Astrocyte (in vitro differentiated cells and primary cell): ENCODE measurements around the gene GLP1R. TPM values are rescaled to one million over a fixed set of nuclear protein-coding genes. Genes with fewer than 3 reads are reported as not detected.

ENCODE experiments used
- DNase-seq: peaks from one replicate; pipeline ENCODE4 v3.0.0-alpha.2; 2010; ENCODE audit warnings: low read depth
- FAIRE-seq: peaks from 2 replicates; lab custom pipeline; 2011; peaks lifted over from hg19 to GRCh38; lab: Jason Lieb, UNC
- H2AFZ ChIP-seq: 2 replicates; pipeline ENCODE4 v1.6.0; 2012; ENCODE audit warnings: low read depth, low read length, inconsistent platforms
- H3K27ac ChIP-seq: 2 replicates; pipeline ENCODE4 v1.5.1; 2011; ENCODE audit warnings: low read depth, low read length, inconsistent platforms
- H3K27me3 ChIP-seq: 2 replicates; pipeline ENCODE4 v1.6.0; 2011; ENCODE audit warnings: low read length, inconsistent platforms; ENCODE audit not compliant: insufficient read depth
- H3K36me3 ChIP-seq: 2 replicates; pipeline ENCODE4 v1.5.1; 2011; ENCODE audit warnings: low read length, inconsistent platforms; ENCODE audit not compliant: insufficient read depth
- H3K4me1 ChIP-seq: 2 replicates; pipeline ENCODE4 v1.5.1; 2011; ENCODE audit warnings: low read length, inconsistent platforms; ENCODE audit not compliant: insufficient read depth
- H3K4me2 ChIP-seq: 2 replicates; pipeline ENCODE4 v1.6.0; 2012; ENCODE audit warnings: low read length, inconsistent platforms
- H3K4me3 ChIP-seq: 2 replicates; pipeline ENCODE4 v1.5.1; 2011; ENCODE audit warnings: low read depth, mild to moderate bottlenecking, low read length, inconsistent platforms; ENCODE audit not compliant: insufficient read depth
- H3K79me2 ChIP-seq: 2 replicates; pipeline ENCODE4 v1.6.0; 2012; ENCODE audit warnings: mild to moderate bottlenecking, low read length, inconsistent platforms; ENCODE audit not compliant: insufficient read depth
- H3K9ac ChIP-seq: 2 replicates; pipeline ENCODE4 v1.6.0; 2012; ENCODE audit warnings: mild to moderate bottlenecking, low read length, inconsistent platforms
- H3K9me3 ChIP-seq: 2 replicates; pipeline ENCODE4 v1.5.1; 2012; ENCODE audit warnings: low read depth, mild to moderate bottlenecking, low read length, inconsistent platforms; ENCODE audit not compliant: insufficient read depth
- H4K20me1 ChIP-seq: 2 replicates; pipeline ENCODE4 v1.6.0; 2012; ENCODE audit warnings: low read length, inconsistent platforms; ENCODE audit not compliant: insufficient read depth
- H3K27ac Mint-ChIP-seq: one replicate; pipeline ENCODE4 v1.8.0; 2021; ENCODE audit warnings: mild to moderate bottlenecking, mixed read lengths; ENCODE audit not compliant: unreplicated experiment
- H3K27me3 Mint-ChIP-seq: one replicate; pipeline ENCODE4 v1.8.0; 2021; ENCODE audit warnings: low read depth, mixed read lengths; ENCODE audit not compliant: unreplicated experiment
- H3K36me3 Mint-ChIP-seq: one replicate; pipeline ENCODE4 v1.8.0; 2021; ENCODE audit warnings: low read depth, mixed read lengths; ENCODE audit not compliant: unreplicated experiment
- H3K4me1 Mint-ChIP-seq: one replicate; pipeline ENCODE4 v1.8.0; 2021; ENCODE audit warnings: low read depth, mixed read lengths; ENCODE audit not compliant: unreplicated experiment
- H3K4me3 Mint-ChIP-seq: one replicate; pipeline ENCODE4 v1.8.0; 2021; ENCODE audit warnings: mild to moderate bottlenecking, moderate library complexity, mixed read lengths; ENCODE audit not compliant: unreplicated experiment
- H3K9me3 Mint-ChIP-seq: one replicate; pipeline ENCODE4 v1.8.0; 2021; ENCODE audit warnings: mild to moderate bottlenecking, mixed read lengths; ENCODE audit not compliant: unreplicated experiment
- CTCF ChIP-seq: IDR thresholded peaks from 2 replicates; pipeline ENCODE4 v1.5.1; 2011; ENCODE audit warnings: low read depth, mild to moderate bottlenecking, inconsistent platforms, low read length, moderate library complexity; ENCODE audit not compliant: insufficient read depth
- EZH2 ChIP-seq: IDR thresholded peaks from 2 replicates; pipeline ENCODE4 v1.6.1; 2012; ENCODE audit warnings: mild to moderate bottlenecking, low read length, inconsistent platforms; ENCODE audit not compliant: insufficient read depth
- total RNA-seq: library from RNA; stranded (reverse); gene quantifications from 2 replicates; pipeline ENCODE4 v1.2.1, GENCODE V29; 2021

GLP1R gene
- total RNA-seq, 1 donor from 2014 or later = not detected

GRCh38 chr6:39061182-39061581 is 12.6 kb downstream of the GLP1R start:
- no peak overlapping the region for H3K9ac ChIP-seq
- H3K4me1 ChIP-seq = no peaks in the 10 kb centered on the region
- no peaks in the 10 kb centered on the region for H3K9me3 ChIP-seq
- no peaks in the 10 kb centered on the region for H4K20me1 ChIP-seq
- Mint-ChIP-seq H3K4me1 (no peaks in the 10 kb centered on the region), H3K4me3 (no peak overlapping the region), H3K27me3 (peaks cover 75% of the 10 kb centered on the region), H3K36me3 (no peaks in the 10 kb centered on the region), H3K27ac (no peak overlapping the region), H3K9me3 (peaks cover 4% of the 10 kb centered on the region)
- no peak overlapping the region for H3K4me3 ChIP-seq
- TF ChIP-seq EZH2 (no peak), CTCF (no peak)
- FAIRE-seq (no peak), DNase-seq (no peak)
- H3K27me3 ChIP-seq = no peaks in the 10 kb centered on the region
- no peak overlapping the region for H3K4me2 ChIP-seq
- H2AFZ ChIP-seq = no peak overlapping the region
- no peaks in the 10 kb centered on the region for H3K79me2 ChIP-seq
- no peaks in the 10 kb centered on the region for H3K36me3 ChIP-seq
- no peak overlapping the region for H3K27ac ChIP-seq

- Histone ChIP-seq H3K79me2 (no peaks in the 10 kb centered on the region), H3K9me3 (no peaks in the 10 kb centered on the region), H2AFZ (no peak overlapping the region), H3K4me2 (no peak overlapping the region), H3K9ac (no peak overlapping the region), H3K4me3 (no peak overlapping the region), H3K27ac (no peak overlapping the region), H4K20me1 (no peaks in the 10 kb centered on the region), H3K4me1 (no peaks in the 10 kb centered on the region), H3K36me3 (no peaks in the 10 kb centered on the region), H3K27me3 (no peaks in the 10 kb centered on the region)
- FAIRE-seq = no peak
- Mint-ChIP-seq H3K27me3 (peaks cover 75% of the 10 kb centered on the region), H3K4me3 (no peak overlapping the region), H3K36me3 (no peaks in the 10 kb centered on the region), H3K9me3 (peaks cover 8% of the 10 kb centered on the region), H3K4me1 (no peaks in the 10 kb centered on the region), H3K27ac (no peak overlapping the region)
- DNase-seq = no peak
- TF ChIP-seq CTCF (no peak), EZH2 (no peak)
Measured at GRCh38 chr6:39061588-39061987, 13.0 kb downstream of the GLP1R start.

GRCh38 chr6:39062014-39062740 is 13.6 kb downstream of the GLP1R start:
- H3K4me3 Mint-ChIP-seq = no peak overlapping the region
- no peak overlapping the region for H3K27ac Mint-ChIP-seq
- peaks cover 8% of the 10 kb centered on the region for H3K9me3 Mint-ChIP-seq
- Histone ChIP-seq H3K36me3 (no peaks in the 10 kb centered on the region), H3K4me1 (no peaks in the 10 kb centered on the region), H2AFZ (no peak overlapping the region), H3K9ac (no peak overlapping the region), H4K20me1 (no peaks in the 10 kb centered on the region), H3K4me2 (no peak overlapping the region), H3K9me3 (no peaks in the 10 kb centered on the region), H3K79me2 (no peaks in the 10 kb centered on the region), H3K4me3 (no peak overlapping the region), H3K27me3 (no peaks in the 10 kb centered on the region), H3K27ac (no peak overlapping the region)
- no peaks in the 10 kb centered on the region for H3K36me3 Mint-ChIP-seq
- H3K27me3 Mint-ChIP-seq = peaks cover 72% of the 10 kb centered on the region
- H3K4me1 Mint-ChIP-seq = no peaks in the 10 kb centered on the region
- DNase-seq (no peak), FAIRE-seq (no peak)
- TF ChIP-seq CTCF (no peak), EZH2 (no peak)
